Measurements from ENCODE around the gene KIAA0513.

Gene KIAA0513

DNA sequence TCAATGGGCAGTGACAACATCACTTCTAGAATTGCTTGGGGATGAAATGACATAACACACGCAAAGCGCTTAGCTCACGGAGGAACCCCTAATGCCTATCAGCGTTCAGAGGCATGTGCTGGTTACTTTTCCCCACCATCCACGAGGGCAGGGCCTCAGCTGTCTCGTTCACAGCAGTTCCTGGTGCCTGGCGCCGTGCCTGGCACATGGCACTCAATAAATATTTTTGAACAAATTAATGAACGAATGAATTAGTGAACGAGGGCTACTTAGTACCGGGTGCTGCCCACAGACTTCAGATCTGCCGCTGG lies 98.8 kb downstream of the KIAA0513 start:
- H3K4me2 ChIP-seq (ENCODE audit: low read length), result no peak overlapping the region
- no peaks in the 10 kb centered on the region for H3K9me3 ChIP-seq (ENCODE audit: control insufficient read depth, low read length)
- no peaks in the 10 kb centered on the region for H3K27me3 ChIP-seq (ENCODE audit: control insufficient read depth, insufficient read depth, low read length)
- H3K27ac ChIP-seq, result peak overlapping the region; percentile 84
- H3K9ac ChIP-seq, result no peak overlapping the region
- TF ChIP-seq, protein P1, sequence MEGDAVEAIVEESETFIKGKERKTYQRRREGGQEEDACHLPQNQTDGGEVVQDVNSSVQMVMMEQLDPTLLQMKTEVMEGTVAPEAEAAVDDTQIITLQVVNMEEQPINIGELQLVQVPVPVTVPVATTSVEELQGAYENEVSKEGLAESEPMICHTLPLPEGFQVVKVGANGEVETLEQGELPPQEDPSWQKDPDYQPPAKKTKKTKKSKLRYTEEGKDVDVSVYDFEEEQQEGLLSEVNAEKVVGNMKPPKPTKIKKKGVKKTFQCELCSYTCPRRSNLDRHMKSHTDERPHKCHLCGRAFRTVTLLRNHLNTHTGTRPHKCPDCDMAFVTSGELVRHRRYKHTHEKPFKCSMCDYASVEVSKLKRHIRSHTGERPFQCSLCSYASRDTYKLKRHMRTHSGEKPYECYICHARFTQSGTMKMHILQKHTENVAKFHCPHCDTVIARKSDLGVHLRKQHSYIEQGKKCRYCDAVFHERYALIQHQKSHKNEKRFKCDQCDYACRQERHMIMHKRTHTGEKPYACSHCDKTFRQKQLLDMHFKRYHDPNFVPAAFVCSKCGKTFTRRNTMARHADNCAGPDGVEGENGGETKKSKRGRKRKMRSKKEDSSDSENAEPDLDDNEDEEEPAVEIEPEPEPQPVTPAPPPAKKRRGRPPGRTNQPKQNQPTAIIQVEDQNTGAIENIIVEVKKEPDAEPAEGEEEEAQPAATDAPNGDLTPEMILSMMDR (IDR thresholded peaks at IDR 0.05), result no peak
- H2AFZ ChIP-seq, result peak overlapping the region; percentile 91
- H3K4me3 ChIP-seq (ENCODE audit: low read depth, low read length), result no peak overlapping the region
- H3K79me2 ChIP-seq, result no peaks in the 10 kb centered on the region
- no peaks in the 10 kb centered on the region for H3K36me3 ChIP-seq (ENCODE audit: control insufficient read depth, insufficient read depth, low read length)
- peaks cover 30% of the 10 kb centered on the region for H3K4me1 ChIP-seq

DNA sequence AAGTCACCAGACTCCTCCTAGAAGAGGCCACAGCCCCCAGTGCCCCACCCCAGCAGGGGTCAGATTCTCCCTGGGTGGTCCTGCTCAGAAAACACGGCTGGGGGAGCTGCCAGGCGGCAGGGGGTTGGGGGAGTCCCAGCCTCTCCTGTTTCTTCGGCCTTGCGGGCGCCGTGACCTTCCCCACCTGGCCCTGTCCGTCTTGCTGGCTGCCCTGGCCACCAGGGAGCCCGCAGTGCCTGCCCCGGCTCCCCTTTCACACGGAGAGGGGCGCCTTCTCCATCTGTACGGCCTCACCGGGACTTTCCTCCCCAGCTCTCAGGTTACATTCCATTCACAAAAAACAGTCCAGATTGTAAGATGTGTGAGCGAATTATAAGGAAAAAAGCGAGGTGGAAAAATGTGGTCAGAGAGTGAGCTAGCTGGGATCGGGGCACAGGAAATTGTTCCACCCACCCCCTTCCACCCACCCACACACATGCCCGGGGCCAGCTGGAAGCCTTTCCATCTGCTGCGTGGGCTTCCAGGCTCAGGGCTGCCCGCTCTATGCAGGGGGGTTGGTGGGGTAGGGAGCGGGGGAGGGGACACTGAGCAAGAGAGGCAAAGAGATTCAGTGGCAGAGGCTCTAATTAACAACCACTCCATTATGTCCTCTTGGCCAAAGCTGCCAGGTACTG lies 99.2 kb downstream of the KIAA0513 start:
- no peak overlapping the region for H3K4me3 ChIP-seq (ENCODE audit: low read depth, low read length)
- no peaks in the 10 kb centered on the region for H3K9me3 ChIP-seq (ENCODE audit: control insufficient read depth, low read length)
- H3K4me2 ChIP-seq (ENCODE audit: low read length), result peak overlapping the region; percentile 15
- TF ChIP-seq, protein P1 (IDR thresholded peaks at IDR 0.05), result peak; percentile 13
- H3K27me3 ChIP-seq (ENCODE audit: control insufficient read depth, insufficient read depth, low read length), result no peaks in the 10 kb centered on the region
- H2AFZ ChIP-seq, result peak overlapping the region; percentile 91
- H3K27ac ChIP-seq, result peak overlapping the region; percentile 84
- peaks cover 30% of the 10 kb centered on the region for H3K4me1 ChIP-seq
- H3K79me2 ChIP-seq, result no peaks in the 10 kb centered on the region
- H3K9ac ChIP-seq, result no peak overlapping the region
- H3K36me3 ChIP-seq (ENCODE audit: control insufficient read depth, insufficient read depth, low read length), result no peaks in the 10 kb centered on the region

DNA sequence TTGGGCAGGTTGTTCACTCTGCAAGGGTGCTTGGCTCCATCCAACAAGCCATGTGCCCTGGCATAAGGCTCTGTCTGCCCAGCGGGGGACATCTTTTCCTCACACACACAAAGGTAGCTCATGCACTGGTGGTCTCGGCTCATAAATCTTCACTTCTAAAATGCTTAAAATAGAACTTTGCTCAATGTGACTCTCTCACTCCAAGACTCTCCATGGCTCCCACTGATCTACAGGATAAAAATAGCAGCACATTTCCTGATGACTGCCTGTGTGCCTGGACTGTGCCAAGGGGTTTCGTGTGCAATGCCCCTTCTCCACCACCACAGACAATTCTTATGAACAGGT lies 99.8 kb downstream of the KIAA0513 start:
- Histone ChIP-seq H3K4me2 (ENCODE audit: low read length) (no peak overlapping the region), H3K9ac (no peak overlapping the region), H3K4me3 (ENCODE audit: low read depth, low read length) (no peak overlapping the region), H3K36me3 (ENCODE audit: control insufficient read depth, insufficient read depth, low read length) (no peaks in the 10 kb centered on the region), H3K27ac (peak overlapping the region; percentile 84), H3K9me3 (ENCODE audit: control insufficient read depth, low read length) (no peaks in the 10 kb centered on the region), H3K79me2 (no peaks in the 10 kb centered on the region), H3K4me1 (peaks cover 30% of the 10 kb centered on the region), H3K27me3 (ENCODE audit: control insufficient read depth, insufficient read depth, low read length) (no peaks in the 10 kb centered on the region), H2AFZ (no peak overlapping the region)
- TF ChIP-seq, protein P1 (IDR thresholded peaks at IDR 0.05), result no peak

DNA sequence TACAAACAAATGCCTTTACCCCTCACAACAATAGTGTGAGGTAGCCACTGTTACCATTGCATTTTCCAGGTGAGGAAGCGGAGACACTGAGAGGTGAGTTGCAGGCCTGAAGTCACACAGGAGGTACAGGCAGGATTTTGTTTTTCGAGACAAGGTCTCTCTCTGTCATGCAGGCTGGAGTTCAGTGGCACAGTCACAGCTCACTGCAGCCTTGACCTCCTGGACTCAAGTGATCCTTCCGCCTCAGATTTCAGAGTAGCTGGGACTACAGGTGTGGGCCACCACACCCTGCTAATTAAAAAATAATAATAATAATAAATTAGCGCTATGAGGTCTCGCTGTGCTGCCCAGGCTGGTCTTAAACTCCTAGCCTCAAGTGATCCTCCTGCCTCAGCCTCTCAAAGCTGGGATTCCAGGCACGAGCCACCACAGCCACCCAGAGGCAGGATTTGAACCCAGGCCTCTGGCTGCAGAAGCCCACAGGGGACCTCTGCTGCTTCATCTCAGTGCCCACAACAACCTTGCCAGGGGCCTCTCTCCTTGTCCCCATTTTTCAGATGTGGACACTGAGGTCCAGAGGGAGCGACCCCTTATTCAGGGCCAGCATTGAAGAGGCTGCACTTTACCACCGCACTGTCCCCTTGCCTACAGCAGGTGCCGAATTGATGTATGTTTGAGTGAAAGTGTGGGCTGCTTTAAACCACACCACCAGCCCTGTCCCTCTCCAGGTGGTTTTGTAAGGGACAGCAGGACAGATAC lies 100.7 kb downstream of the KIAA0513 start:
- Histone ChIP-seq H3K9ac (no peak overlapping the region), H3K79me2 (no peaks in the 10 kb centered on the region), H3K4me2 (ENCODE audit: low read length) (no peak overlapping the region), H3K4me3 (ENCODE audit: low read depth, low read length) (no peak overlapping the region), H2AFZ (no peak overlapping the region), H3K36me3 (ENCODE audit: control insufficient read depth, insufficient read depth, low read length) (no peaks in the 10 kb centered on the region), H3K27me3 (ENCODE audit: control insufficient read depth, insufficient read depth, low read length) (no peaks in the 10 kb centered on the region), H3K27ac (no peak overlapping the region), H3K4me1 (peaks cover 30% of the 10 kb centered on the region), H3K9me3 (ENCODE audit: control insufficient read depth, low read length) (no peaks in the 10 kb centered on the region)
- TF ChIP-seq, protein P1 (IDR thresholded peaks at IDR 0.05), result no peak
